Measurements from ENCODE around the gene SEC31A. TPM values are rescaled to one million over a fixed set of nuclear protein-coding genes. Genes with fewer than 3 reads are reported as not detected.
"Not testable (repeated sequence)": the region's sequence is repeated elsewhere in the genome, so short reads cannot be mapped to it uniquely, and the experiment has no call there.

The SEC31A gene
- total RNA-seq, 1 donor from 2014 or later = 137 TPM

DNA sequence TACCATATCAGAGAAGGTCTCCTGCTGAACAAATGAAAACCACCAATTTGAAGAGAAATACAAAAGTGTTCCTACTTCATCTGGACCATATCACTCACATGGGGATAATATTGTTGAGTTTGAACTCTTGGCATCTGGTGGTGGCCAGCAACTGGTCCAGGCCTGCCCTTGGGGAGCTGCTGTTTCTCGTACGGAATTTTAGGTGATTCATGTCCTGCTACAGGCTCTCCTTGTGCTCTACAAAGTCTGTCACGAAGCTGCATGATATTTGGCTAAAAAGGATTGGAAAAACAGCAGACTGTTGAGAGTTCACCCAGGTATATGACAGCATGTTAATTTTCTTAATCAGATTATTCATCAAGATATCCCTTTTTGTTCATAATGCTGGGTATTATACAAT is 42.2 kb downstream of the SEC31A start:
- Mint-ChIP-seq H3K36me3 (ENCODE audit: low read depth) (peaks cover 29% of the 10 kb centered on the region), H3K27me3 (ENCODE audit: low read depth) (no peaks in the 10 kb centered on the region), H3K4me1 (peaks cover 4% of the 10 kb centered on the region), H3K9me3 (no peaks in the 10 kb centered on the region), H3K4me3 (no peak overlapping the region), H3K27ac (ENCODE audit: unreplicated experiment) (no peak overlapping the region)
- no peak for DNase-seq (ENCODE audit: low read depth, low spot score)
- TF ChIP-seq, protein P1, sequence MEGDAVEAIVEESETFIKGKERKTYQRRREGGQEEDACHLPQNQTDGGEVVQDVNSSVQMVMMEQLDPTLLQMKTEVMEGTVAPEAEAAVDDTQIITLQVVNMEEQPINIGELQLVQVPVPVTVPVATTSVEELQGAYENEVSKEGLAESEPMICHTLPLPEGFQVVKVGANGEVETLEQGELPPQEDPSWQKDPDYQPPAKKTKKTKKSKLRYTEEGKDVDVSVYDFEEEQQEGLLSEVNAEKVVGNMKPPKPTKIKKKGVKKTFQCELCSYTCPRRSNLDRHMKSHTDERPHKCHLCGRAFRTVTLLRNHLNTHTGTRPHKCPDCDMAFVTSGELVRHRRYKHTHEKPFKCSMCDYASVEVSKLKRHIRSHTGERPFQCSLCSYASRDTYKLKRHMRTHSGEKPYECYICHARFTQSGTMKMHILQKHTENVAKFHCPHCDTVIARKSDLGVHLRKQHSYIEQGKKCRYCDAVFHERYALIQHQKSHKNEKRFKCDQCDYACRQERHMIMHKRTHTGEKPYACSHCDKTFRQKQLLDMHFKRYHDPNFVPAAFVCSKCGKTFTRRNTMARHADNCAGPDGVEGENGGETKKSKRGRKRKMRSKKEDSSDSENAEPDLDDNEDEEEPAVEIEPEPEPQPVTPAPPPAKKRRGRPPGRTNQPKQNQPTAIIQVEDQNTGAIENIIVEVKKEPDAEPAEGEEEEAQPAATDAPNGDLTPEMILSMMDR (conservative IDR thresholded peaks at IDR 0.05) = no peak

DNA sequence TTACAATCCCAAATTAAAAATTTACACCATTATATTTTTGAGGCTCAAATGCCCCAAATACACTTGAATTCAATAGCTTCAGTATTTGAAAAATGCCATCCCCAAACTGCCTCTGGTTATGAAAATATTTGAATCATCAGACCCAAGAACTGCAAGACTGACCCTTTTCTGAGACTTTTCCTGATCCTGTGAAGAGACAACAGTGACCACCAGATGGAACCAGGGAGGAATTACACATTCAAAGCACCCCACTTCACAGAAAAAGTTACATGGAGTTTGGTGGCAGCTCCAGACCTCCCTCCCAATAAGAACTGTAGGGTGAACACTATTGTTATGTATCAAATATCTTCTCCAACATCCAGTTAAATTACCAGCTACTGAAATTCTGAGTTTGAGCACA is 48.4 kb downstream of the SEC31A start:
- H3K4me1 Mint-ChIP-seq = peaks cover 4% of the 10 kb centered on the region
- no peaks in the 10 kb centered on the region for H3K9me3 Mint-ChIP-seq
- DNase-seq (ENCODE audit: low read depth, low spot score) = no peak
- no peak overlapping the region for H3K27ac Mint-ChIP-seq (ENCODE audit: unreplicated experiment)
- H3K4me3 Mint-ChIP-seq = no peak overlapping the region
- peaks cover 20% of the 10 kb centered on the region for H3K36me3 Mint-ChIP-seq (ENCODE audit: low read depth)
- no peaks in the 10 kb centered on the region for H3K27me3 Mint-ChIP-seq (ENCODE audit: low read depth)
- TF ChIP-seq, protein P1 (conservative IDR thresholded peaks at IDR 0.05) = peak; percentile 46

DNA sequence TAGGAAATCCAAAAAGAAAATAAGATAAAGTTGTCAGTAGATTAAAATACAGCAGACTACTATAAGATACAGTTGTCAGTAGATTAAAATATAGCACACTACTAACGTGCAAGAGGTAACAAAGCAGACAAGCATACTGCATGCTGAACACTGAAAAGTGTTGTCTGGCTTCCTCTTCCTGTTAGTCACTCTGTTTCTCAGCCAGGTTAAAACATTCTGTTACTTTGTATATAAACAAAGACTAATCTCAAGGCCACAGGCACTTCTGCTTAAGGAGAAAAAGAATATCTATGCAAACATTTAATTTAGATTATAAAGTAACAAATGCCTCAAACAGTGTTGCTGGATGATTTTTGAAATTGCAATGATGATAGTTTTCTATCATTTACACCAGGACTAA is 51.3 kb downstream of the SEC31A start:
- H3K27me3 Mint-ChIP-seq (ENCODE audit: low read depth) = no peaks in the 10 kb centered on the region
- DNase-seq (ENCODE audit: low read depth, low spot score) = no peak
- no peaks in the 10 kb centered on the region for H3K4me1 Mint-ChIP-seq
- TF ChIP-seq, protein P1 (conservative IDR thresholded peaks at IDR 0.05) = no peak
- H3K9me3 Mint-ChIP-seq = no peaks in the 10 kb centered on the region
- H3K4me3 Mint-ChIP-seq = no peak overlapping the region
- peaks cover 21% of the 10 kb centered on the region for H3K36me3 Mint-ChIP-seq (ENCODE audit: low read depth)
- no peak overlapping the region for H3K27ac Mint-ChIP-seq (ENCODE audit: unreplicated experiment)

DNA sequence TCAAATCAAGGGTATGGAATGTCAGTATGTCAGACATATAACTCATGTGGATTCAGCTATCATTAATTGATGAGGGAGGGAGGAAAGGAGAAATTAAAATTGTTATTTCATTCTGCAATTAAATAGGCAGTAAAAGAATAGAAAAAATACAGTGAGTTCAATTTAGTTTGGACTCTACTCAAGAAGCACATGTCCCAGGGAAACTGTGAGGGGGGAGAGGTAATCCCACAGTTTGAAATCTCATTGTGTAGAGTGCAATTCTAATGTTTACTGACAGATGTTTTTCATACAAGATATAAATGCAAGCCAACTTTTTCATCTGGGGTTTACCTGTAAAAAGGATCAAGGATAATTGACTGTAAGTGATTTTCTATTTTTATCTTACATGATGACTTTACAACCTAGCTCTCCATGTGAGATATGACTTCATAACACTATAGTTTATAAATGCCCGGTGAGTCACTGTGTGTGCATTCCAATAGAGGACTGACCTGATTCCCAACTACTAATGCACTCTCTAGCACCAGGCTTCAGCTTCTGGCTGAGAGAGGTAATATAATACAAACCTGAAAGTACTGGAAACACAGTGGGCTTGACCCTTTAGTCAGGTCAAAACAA is 57.1 kb downstream of the SEC31A start:
- H3K27me3 Mint-ChIP-seq (ENCODE audit: low read depth) = no peaks in the 10 kb centered on the region
- TF ChIP-seq, protein P1 (conservative IDR thresholded peaks at IDR 0.05) = no peak

DNA sequence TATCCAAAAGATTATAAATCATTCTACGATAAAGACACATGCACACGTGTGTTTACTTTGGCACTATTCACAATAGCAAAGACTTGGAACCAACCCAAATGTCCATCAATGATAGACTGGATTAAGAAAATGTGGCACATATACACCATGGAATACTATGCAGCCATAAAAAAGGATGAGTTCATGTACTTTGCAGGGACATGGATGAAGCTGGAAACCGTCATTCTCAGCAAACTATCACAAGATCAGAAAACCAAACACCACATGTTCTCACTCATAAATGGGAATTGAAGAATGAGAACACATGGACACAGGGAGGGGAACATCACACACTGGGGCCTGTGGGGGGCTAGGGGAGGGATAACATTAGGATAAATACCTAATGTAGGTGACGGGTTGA is 57.9 kb downstream of the SEC31A start:
- H3K27me3 Mint-ChIP-seq (ENCODE audit: low read depth) = not testable (repeated sequence)
- H3K9me3 Mint-ChIP-seq = peaks cover 12% of the 10 kb centered on the region

More for the DNA sequence above, 57.1 kb downstream of the SEC31A start:
- Mint-ChIP-seq H3K9me3 (peaks cover 12% of the 10 kb centered on the region), H3K4me3 (no peak overlapping the region), H3K36me3 (ENCODE audit: low read depth) (peaks cover 32% of the 10 kb centered on the region), H3K4me1 (no peaks in the 10 kb centered on the region), H3K27ac (ENCODE audit: unreplicated experiment) (no peak overlapping the region)
- no peak for DNase-seq (ENCODE audit: low read depth, low spot score)

DNA sequence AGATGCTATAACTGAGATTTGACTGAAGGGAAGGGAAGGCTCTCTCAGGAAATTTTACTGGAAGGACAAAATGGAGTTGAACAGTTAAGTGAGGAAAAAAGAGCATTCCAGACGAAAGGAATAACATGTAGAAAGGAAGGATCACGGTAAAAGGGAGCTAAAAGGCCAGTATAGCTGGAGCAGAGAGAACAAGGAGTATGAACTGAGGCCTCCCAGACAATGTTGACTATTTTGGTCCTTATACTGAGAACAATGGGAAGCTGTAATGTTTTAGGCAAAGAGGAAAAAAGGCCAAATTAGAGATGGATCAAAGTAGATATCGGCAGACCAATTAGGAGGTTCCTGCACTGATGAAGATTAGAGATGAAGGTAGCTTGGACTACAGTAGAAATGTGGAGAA is 65.5 kb downstream of the SEC31A start:
- TF ChIP-seq, protein P1 (conservative IDR thresholded peaks at IDR 0.05) = no peak
- no peak overlapping the region for H3K4me3 Mint-ChIP-seq
- no peaks in the 10 kb centered on the region for H3K27me3 Mint-ChIP-seq (ENCODE audit: low read depth)
- H3K27ac Mint-ChIP-seq (ENCODE audit: unreplicated experiment) = no peak overlapping the region
- no peaks in the 10 kb centered on the region for H3K4me1 Mint-ChIP-seq
- H3K9me3 Mint-ChIP-seq = no peaks in the 10 kb centered on the region
- no peak for DNase-seq (ENCODE audit: low read depth, low spot score)
- H3K36me3 Mint-ChIP-seq (ENCODE audit: low read depth) = peaks cover 28% of the 10 kb centered on the region

More for the DNA sequence above, 57.9 kb downstream of the SEC31A start:
- H3K27ac Mint-ChIP-seq (ENCODE audit: unreplicated experiment); DNase-seq (ENCODE audit: low read depth, low spot score); H3K4me1 Mint-ChIP-seq; H3K4me3 Mint-ChIP-seq: not testable (repeated sequence)
- peaks cover 34% of the 10 kb centered on the region for H3K36me3 Mint-ChIP-seq (ENCODE audit: low read depth)
